ENCODE results near the gene RSPH1.

The RSPH1 gene

GRCh38 chr21:42496120-42496838 lies at the start of gene RSPH1:
RSPH1 (minus strand) TSS chr21:42496224; CDS start chr21:42496186, 38 bp downstream.
- peak; percentile 100 for DNase-seq

GRCh38 chr21:42545745-42546144 lies 49.7 kb upstream of the RSPH1 start:
- no peak for DNase-seq

- DNase-seq, result no peak
Observed at GRCh38 chr21:42545317-42545716, 49.3 kb upstream of the RSPH1 start.

- DNase-seq, result no peak
Observed at GRCh38 chr21:42544544-42544943, 48.5 kb upstream of the RSPH1 start.

- no peak for DNase-seq
Observed at GRCh38 chr21:42543106-42543847, 47.3 kb upstream of the RSPH1 start.

GRCh38 chr21:42542596-42542995 lies 46.6 kb upstream of the RSPH1 start:
- no peak for DNase-seq

GRCh38 chr21:42542196-42542595 lies 46.2 kb upstream of the RSPH1 start:
- DNase-seq, result no peak

- no peak for DNase-seq
Observed at GRCh38 chr21:42541618-42542017, 45.6 kb upstream of the RSPH1 start.

GRCh38 chr21:42541174-42541573 lies 45.1 kb upstream of the RSPH1 start:
- DNase-seq, result no peak

DNA sequence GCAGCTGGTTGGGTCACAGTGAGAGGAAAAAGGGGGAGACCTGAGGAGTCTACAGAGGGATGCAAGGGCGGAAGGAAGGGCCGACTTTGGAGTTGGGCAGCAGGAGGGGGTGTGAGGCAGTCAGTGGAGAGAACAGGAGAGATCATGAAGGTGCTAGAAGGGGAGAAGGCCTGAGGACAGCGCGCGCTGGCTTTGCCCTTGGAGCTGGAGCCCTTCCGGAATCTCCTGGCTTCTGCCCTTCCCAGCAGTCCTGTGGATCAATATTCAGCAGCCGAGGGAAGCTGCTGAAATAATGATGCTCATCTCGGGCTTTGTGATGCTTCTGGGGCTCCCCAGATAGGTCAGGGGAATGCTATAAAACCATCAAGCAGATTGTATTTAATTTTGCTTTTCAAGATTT lies 44.4 kb upstream of the RSPH1 start:
- DNase-seq, result no peak

GRCh38 chr21:42539931-42540343 lies 43.9 kb upstream of the RSPH1 start:
- no peak for DNase-seq

DNA sequence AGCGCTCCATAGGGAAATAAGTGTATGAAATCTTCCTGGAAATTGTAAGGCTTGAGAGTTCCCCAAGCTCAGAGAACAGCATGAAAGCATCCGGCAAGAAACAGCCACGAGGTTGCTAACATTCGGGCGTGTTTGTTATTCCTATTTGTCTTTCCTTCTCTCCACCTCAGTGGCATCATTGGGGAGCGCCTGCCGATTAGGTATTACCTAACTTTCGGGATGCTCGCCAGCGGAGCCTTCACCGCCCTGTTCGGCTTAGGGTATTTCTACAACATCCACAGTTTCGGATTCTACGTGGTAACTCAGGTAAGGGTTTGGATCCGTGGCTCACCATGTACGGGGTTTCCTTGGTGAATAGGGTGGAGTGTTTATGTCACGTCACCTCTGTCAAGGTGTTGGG lies 43.3 kb upstream of the RSPH1 start:
- DNase-seq, result no peak

DNA sequence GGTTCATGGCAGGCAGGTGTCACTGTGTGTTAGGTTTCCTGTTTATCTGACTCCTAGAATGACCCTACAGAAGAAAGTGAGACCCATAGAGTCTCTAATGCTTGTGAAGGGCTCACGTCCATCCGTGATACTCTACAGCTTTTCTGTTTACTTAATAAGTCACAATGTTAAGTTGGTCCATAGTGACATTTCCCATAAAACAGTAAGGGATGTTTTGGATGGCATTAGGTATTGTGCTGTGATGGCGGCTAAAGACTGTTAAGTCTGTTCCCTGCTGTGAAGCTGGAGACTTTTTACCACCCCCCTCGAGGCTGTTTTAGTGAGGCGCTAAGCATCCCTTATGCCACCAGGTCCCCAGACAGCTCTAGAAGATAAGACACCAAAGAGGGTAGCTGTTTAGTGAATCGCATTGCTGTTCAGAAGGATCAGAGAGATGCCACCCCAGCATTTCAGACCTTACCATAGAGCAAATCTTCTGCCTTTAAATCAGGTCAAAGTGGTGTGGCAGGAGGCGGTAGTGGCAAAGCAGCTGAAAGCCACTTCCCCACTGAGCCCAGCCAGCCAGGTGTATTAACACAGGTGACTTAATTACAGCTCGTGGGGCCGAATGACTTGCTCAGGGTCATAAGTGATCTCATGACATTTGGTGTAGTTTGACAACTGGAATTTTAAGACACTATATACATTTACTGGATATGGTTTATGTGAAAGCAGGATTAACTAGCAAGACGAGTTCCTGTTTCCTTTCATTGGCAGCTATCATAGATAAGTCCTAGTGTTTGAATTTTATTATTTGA lies 42.7 kb upstream of the RSPH1 start:
- no peak for DNase-seq

DNA sequence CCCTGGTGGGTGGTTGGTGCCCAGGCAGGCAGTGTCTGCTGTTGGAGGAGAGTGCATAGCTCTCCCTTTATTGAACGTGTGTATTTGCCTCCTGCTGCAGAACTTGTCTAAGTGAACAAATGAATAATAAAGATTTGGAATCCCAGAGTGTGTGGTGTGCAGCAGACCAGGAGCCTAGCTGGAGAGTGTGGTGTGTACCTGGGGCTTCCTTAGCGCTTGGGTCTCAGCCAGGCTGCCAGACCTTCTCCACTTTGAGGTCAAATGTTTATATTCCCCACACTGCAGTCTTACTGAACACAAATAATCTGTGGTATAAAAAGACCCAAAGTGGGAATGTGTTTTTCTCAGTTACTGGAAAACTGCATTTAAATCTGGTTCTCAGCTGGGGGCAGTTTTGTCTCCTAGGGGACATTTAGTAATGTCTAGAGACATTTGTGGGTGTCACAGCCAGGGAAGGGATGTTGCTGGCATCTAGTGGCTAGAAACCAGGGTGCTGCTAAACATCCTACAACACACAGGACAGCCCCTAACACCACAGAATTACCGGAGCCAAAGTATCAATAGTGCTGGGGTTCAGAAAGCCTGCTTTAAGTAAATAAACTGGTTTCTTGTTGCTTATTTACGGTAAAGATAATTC lies 41.2 kb upstream of the RSPH1 start:
- DNase-seq, result no peak

DNA sequence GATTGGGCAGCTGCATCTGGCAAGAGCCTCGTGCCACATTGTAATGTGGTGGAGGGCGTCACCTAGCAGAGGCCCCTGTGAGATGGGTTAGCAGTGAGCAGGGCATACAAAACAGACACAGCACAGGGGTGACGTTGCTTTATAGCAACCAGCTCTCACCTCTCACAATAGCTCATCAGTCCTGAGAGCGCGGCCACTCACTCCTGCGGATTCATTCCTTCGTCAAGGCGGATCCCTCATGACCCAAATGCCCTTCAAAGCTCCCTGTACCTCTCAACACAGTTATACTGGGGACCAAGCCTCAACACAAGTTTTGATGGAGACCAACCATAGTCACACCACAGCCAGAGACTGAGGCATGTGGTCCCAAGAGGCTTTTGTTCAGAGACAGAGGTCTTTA lies 40.6 kb upstream of the RSPH1 start:
- DNase-seq, result no peak

GRCh38 chr21:42535602-42536171 lies 39.7 kb upstream of the RSPH1 start:
- no peak for DNase-seq

- DNase-seq, result no peak
Observed at GRCh38 chr21:42534421-42535378, 38.7 kb upstream of the RSPH1 start.

- no peak for DNase-seq
Observed at GRCh38 chr21:42533963-42534355, 37.9 kb upstream of the RSPH1 start.

DNA sequence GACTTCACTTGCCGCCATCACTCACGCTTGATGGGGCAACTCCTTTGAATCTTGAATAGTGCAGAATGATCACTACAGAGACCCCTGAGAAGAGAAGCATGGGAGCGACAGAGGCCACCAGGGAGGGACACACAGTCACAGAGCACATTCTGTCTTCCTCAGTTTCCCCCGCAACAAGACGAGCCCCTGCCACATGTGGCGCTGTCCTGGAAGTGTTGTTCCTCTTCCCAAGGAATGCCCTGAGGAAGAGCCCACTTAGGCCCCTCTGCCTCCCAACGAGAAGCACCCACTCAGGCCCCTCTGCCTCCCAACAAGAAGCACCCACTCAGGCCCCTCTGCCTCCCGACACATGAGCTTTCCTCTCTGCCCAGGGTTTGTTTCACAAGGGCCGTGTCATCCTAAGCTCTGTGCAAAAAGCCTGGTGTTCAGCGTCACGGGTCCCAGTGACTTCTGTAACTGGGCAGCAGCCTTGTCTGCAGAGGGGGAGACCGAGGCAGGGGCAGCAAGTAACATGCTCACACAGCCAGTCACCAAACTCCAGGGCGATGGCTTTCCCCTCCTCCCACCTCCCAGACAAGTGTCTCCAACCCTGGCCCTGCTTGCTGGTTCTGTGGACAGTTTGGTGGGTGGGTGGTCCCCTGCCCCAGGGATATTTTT lies 37.4 kb upstream of the RSPH1 start:
- no peak for DNase-seq

DNA sequence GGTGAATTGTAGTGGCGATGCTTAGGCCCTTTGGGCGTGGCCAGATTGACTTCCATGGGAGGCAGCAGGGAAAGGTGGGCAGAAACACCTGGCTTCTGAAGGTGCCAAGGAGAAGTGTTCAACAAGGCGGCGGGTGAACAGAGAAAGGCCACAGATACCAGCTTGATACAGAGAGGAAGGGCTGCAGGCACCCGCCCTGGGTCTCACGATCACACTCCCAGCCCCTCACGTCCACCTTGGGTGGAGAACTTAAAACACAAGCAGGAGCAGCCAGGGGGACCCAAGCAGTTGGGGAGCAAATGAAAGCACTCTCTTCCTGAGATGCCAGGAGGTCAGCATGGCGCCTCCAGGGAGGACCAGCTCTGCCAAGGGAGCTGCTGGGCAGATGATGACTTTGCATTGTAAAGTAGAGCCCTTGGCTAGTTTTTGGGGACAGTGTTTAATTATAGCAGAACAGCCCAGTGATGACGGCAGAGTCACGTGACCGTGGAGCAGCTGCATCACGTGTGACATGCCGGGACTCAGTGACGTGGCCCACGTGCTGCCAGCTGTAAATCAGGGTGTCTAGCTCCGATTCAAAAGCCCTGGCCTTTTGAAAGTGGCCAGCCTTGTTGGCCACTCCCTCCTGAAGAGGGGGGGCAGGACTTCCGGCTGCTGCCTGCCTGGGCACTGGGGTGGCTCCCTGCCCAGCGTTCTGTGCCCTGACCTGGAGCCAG lies 36.6 kb upstream of the RSPH1 start:
- DNase-seq, result no peak

Data from eye (tissue), 1 donor.